Liver (tissue), 9 donors: ENCODE results near the gene RBPJ. TPM values are rescaled to one million over a fixed set of nuclear protein-coding genes. Genes with fewer than 3 reads are reported as not detected.

Experiments
- DNase-seq: peaks from one replicate; pipeline ENCODE4 v3.0.0-alpha.2; 2017; ENCODE audit warnings: low spot score
- H3K27ac ChIP-seq, 2 donors: one replicate each; pipeline ENCODE4 v1.7.0; 2013; ENCODE audit warnings: inconsistent platforms in 2 of 2, low read length in 2 of 2, control low read depth in 1 of 2, low read depth in 1 of 2, mild to moderate bottlenecking in 1 of 2
- H3K27me3 ChIP-seq, 4 donors: one replicate each; pipeline versions ENCODE4 v1.6.1 to v1.7.0; 2013; ENCODE audit warnings: low read length in 3 of 4, inconsistent platforms in 1 of 4, mild to moderate bottlenecking in 1 of 4, moderate library complexity in 1 of 4; ENCODE audit not compliant: control insufficient read depth in 4 of 4, insufficient read depth in 4 of 4
- H3K36me3 ChIP-seq, 4 donors: one replicate each; pipeline versions ENCODE4 v1.6.1 to v1.7.0; 2013; ENCODE audit warnings: low read length in 3 of 4, mild to moderate bottlenecking in 3 of 4, low read depth in 1 of 4, moderate library complexity in 1 of 4; ENCODE audit not compliant: control insufficient read depth in 4 of 4, insufficient read depth in 3 of 4
- H3K4me1 ChIP-seq, 4 donors: one replicate each; pipeline versions ENCODE4 v1.6.1 to v1.7.0; 2013; ENCODE audit warnings: low read length in 3 of 4, mild to moderate bottlenecking in 3 of 4, moderate library complexity in 1 of 4; ENCODE audit not compliant: control insufficient read depth in 4 of 4, insufficient read depth in 4 of 4
- H3K4me3 ChIP-seq, 3 donors: one replicate each; pipeline versions ENCODE4 v1.6.1 to v1.7.0; 2013; ENCODE audit warnings: low read length in 3 of 3, control low read depth in 1 of 3, low read depth in 1 of 3, mild to moderate bottlenecking in 1 of 3
- H3K9ac ChIP-seq, 2 donors: one replicate each; pipeline ENCODE4 v1.7.0; 2013; ENCODE audit warnings: low read length in 2 of 2, mild to moderate bottlenecking in 2 of 2, moderate library complexity in 2 of 2, control low read depth in 1 of 2, low read depth in 1 of 2
- H3K9me3 ChIP-seq, 4 donors: one replicate each; pipeline versions ENCODE4 v1.6.1 to v1.7.0; 2013; ENCODE audit warnings: low read length in 3 of 4; ENCODE audit not compliant: control insufficient read depth in 4 of 4
- ATF3 ChIP-seq: IDR thresholded peaks from 2 replicates; pipeline ENCODE4 v1.6.1; 2016; ENCODE audit warnings: antibody characterized with exemption
- EGR1 ChIP-seq, 2 donors: IDR thresholded peaks; 2 replicates each; pipeline ENCODE4 v1.6.1; 2016 to 2018; ENCODE audit warnings: antibody characterized with exemption in 2 of 2, low read depth in 2 of 2
- FOXA1 ChIP-seq: IDR thresholded peaks from 2 replicates; pipeline ENCODE4 v1.6.1; 2016; ENCODE audit warnings: antibody characterized with exemption
- FOXA2 ChIP-seq: IDR thresholded peaks from 2 replicates; pipeline ENCODE4 v1.6.1; 2016; ENCODE audit warnings: antibody characterized with exemption
- GABPA ChIP-seq, 2 donors: IDR thresholded peaks in 1 of 2; conservative IDR thresholded peaks in 1 of 2; 2 replicates each; pipeline ENCODE4 v1.6.1; 2016; ENCODE audit warnings: antibody characterized with exemption in 2 of 2, mild to moderate bottlenecking in 1 of 2, moderate library complexity in 1 of 2
- HNF4A ChIP-seq, 2 donors: conservative IDR thresholded peaks; 2 replicates each; pipeline ENCODE4 v1.6.1; 2016; ENCODE audit warnings: antibody characterized with exemption in 2 of 2, mild to moderate bottlenecking in 2 of 2
- HNF4G ChIP-seq: IDR thresholded peaks from 2 replicates; pipeline ENCODE4 v1.6.1; 2016; ENCODE audit warnings: antibody characterized with exemption
- JUND ChIP-seq, 2 donors: IDR thresholded peaks; 2 replicates each; pipeline ENCODE4 v1.6.1; 2016; ENCODE audit warnings: antibody characterized with exemption in 2 of 2
- MAX ChIP-seq: IDR thresholded peaks from 2 replicates; pipeline ENCODE4 v1.6.1; 2016; ENCODE audit warnings: antibody characterized with exemption
- NR2F2 ChIP-seq: IDR thresholded peaks from 2 replicates; pipeline ENCODE4 v1.6.1; 2016; ENCODE audit warnings: antibody characterized with exemption
- RAD21 ChIP-seq, 2 donors: IDR thresholded peaks; 2 replicates each; pipeline ENCODE4 v1.6.1; 2016; ENCODE audit warnings: antibody characterized with exemption in 2 of 2, mild to moderate bottlenecking in 2 of 2
- RXRA ChIP-seq, 2 donors: IDR thresholded peaks; 2 replicates each; pipeline ENCODE4 v1.6.1; 2017 to 2018; ENCODE audit warnings: antibody characterized with exemption in 2 of 2, mild to moderate bottlenecking in 1 of 2
- SP1 ChIP-seq: IDR thresholded peaks from 2 replicates; pipeline ENCODE4 v1.6.1; 2018; ENCODE audit warnings: antibody characterized with exemption, mild to moderate bottlenecking
- TAF1 ChIP-seq: conservative IDR thresholded peaks from 2 replicates; pipeline ENCODE4 v1.6.1; 2016; ENCODE audit warnings: antibody characterized with exemption, mild to moderate bottlenecking
- YY1 ChIP-seq: IDR thresholded peaks from 2 replicates; pipeline ENCODE4 v1.6.1; 2016; ENCODE audit warnings: antibody characterized with exemption, mild to moderate bottlenecking
- ZBTB33 ChIP-seq: IDR thresholded peaks from 2 replicates; pipeline ENCODE4 v1.6.1; 2016; ENCODE audit warnings: antibody characterized with exemption
- WGBS: extraction: QIAGEN DNeasy Blood & Tissue Kit; methylation state at CpG from one replicate; pipeline ENCODE4 v1.1.7; 2013; 5-methylcytosine and 5-hydroxymethylcytosine counted together
- polyA plus RNA-seq, 2 donors: library from polyadenylated mRNA; stranded (reverse) in 1 of 2; unstranded in 1 of 2; fragments of 200-250 nt in 1 of 2; fragments of >200 nt in 1 of 2; fragmentation: Nextera tagmentation in 1 of 2; extraction: Ambion mirVana in 1 of 2; gene quantifications; one replicate each; pipeline versions ENCODE4 v1.2.1 to v1.2.3, GENCODE V29; 2013 to 2015
- total RNA-seq, 2 donors: library from RNA; depleted of rRNA; stranded (reverse); fragments of >200 nt; gene quantifications; one replicate each; pipeline ENCODE4 v1.2.3, GENCODE V29; 2014
- TF ChIP-seq, protein P1 (sequence below): fragments of 150-350 bp; IDR thresholded peaks from 2 replicates; pipeline ENCODE4 v1.5.1; 2017; ENCODE audit warnings: improper control_type of control experiment, low read depth, low read length; ENCODE audit not compliant: missing input control
- TF ChIP-seq, protein P2 (sequence below): IDR thresholded peaks from 2 replicates; pipeline ENCODE4 v1.6.1; 2016; ENCODE audit warnings: antibody characterized with exemption, mild to moderate bottlenecking
- donor health status: healthy.
- donor health status: healthy.
- donor health status: healthy.
- donor health status: healthy.
- donor health status: healthy.

RBPJ gene
- total and polyA plus RNA-seq, 4 donors, result 8.0 to 32.2 (median 22.9) TPM

DNA sequence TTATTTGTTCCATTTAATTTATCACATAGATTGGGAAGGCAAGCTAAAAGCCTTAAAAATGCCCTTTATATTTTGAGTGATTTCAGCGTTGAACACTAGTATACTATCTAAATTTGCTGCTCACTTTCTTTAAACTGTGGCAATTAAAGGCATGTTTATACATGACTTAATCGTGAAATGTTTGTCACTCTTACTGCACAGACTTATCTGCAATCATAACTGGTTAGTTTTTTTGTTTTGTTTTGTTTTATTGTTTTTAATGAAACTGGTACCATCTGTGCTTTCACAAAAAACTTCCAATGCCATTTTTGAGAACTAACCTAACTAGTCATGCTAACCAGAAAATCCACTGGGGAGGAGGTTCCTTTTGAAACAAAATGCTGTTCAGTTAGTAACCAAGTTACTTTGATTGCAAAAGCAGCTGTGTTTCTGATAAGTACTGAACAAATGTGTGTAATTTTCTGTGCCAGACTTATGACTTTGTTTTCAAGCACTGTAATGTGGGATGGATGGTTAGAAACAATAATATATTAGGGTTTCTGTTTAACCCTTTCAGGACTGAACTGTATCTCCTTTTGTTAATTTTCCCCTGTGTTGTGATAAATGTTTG, 113.3 kb downstream of the RBPJ start:
- Histone ChIP-seq H3K27me3 (no peaks in the 10 kb centered on the region), H3K9ac (no peak overlapping the region), H3K36me3 (peaks cover 5 to 30% (median 20%) of the 10 kb centered on the region in 4 donors), H3K27ac (no peak overlapping the region), H3K9me3 (no peaks in the 10 kb centered on the region), H3K4me3 (no peak overlapping the region), H3K4me1 (no peaks in the 10 kb centered on the region)
- no peak for TF ChIP-seq FOXA1
- TF ChIP-seq MAX, result no peak
- TF ChIP-seq HNF4G, result no peak
- TF ChIP-seq HNF4A (conservative IDR thresholded peaks at IDR 0.05), result no peak
- no peak for TF ChIP-seq EGR1 (IDR thresholded peaks at IDR 0.05; ENCODE audit: low read depth in 2 of 2)
- TF ChIP-seq FOXA2, result no peak
- TF ChIP-seq SP1, result no peak
- no peak for TF ChIP-seq JUND (IDR thresholded peaks at IDR 0.05)
- no peak for TF ChIP-seq NR2F2
- TF ChIP-seq TAF1, result no peak
- no peak for TF ChIP-seq GABPA (IDR thresholded peaks at IDR 0.05 in 1 of 2, conservative IDR thresholded peaks at IDR 0.05 in 1 of 2)
- no peak for TF ChIP-seq ATF3
- no peak for TF ChIP-seq RXRA (IDR thresholded peaks at IDR 0.05)
- TF ChIP-seq, protein P1, sequence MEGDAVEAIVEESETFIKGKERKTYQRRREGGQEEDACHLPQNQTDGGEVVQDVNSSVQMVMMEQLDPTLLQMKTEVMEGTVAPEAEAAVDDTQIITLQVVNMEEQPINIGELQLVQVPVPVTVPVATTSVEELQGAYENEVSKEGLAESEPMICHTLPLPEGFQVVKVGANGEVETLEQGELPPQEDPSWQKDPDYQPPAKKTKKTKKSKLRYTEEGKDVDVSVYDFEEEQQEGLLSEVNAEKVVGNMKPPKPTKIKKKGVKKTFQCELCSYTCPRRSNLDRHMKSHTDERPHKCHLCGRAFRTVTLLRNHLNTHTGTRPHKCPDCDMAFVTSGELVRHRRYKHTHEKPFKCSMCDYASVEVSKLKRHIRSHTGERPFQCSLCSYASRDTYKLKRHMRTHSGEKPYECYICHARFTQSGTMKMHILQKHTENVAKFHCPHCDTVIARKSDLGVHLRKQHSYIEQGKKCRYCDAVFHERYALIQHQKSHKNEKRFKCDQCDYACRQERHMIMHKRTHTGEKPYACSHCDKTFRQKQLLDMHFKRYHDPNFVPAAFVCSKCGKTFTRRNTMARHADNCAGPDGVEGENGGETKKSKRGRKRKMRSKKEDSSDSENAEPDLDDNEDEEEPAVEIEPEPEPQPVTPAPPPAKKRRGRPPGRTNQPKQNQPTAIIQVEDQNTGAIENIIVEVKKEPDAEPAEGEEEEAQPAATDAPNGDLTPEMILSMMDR, result no peak
- TF ChIP-seq RAD21 (IDR thresholded peaks at IDR 0.05), result no peak
- TF ChIP-seq ZBTB33, result no peak
- no peak for TF ChIP-seq YY1
- TF ChIP-seq, protein P2, sequence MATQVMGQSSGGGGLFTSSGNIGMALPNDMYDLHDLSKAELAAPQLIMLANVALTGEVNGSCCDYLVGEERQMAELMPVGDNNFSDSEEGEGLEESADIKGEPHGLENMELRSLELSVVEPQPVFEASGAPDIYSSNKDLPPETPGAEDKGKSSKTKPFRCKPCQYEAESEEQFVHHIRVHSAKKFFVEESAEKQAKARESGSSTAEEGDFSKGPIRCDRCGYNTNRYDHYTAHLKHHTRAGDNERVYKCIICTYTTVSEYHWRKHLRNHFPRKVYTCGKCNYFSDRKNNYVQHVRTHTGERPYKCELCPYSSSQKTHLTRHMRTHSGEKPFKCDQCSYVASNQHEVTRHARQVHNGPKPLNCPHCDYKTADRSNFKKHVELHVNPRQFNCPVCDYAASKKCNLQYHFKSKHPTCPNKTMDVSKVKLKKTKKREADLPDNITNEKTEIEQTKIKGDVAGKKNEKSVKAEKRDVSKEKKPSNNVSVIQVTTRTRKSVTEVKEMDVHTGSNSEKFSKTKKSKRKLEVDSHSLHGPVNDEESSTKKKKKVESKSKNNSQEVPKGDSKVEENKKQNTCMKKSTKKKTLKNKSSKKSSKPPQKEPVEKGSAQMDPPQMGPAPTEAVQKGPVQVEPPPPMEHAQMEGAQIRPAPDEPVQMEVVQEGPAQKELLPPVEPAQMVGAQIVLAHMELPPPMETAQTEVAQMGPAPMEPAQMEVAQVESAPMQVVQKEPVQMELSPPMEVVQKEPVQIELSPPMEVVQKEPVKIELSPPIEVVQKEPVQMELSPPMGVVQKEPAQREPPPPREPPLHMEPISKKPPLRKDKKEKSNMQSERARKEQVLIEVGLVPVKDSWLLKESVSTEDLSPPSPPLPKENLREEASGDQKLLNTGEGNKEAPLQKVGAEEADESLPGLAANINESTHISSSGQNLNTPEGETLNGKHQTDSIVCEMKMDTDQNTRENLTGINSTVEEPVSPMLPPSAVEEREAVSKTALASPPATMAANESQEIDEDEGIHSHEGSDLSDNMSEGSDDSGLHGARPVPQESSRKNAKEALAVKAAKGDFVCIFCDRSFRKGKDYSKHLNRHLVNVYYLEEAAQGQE, result no peak
- DNase-seq, result no peak
- WGBS, result 77% methylated on average over 2 of the region's 2 CpGs
